Mucosa of descending colon (tissue), 3 donors: ENCODE data around the gene CLDN9. TPM values are rescaled to one million over a fixed set of nuclear protein-coding genes. Genes with fewer than 3 reads are reported as not detected.
A peak's percentile ranks its signal among the peaks of the same experiment; 100 is the strongest.

ENCODE experiments used
- ATAC-seq: fragments of 200-7000 bp; cut with Tn5 transposase; one replicate; pipeline ENCODE4 v1.9.1; 2020; ENCODE audit warnings: mild to moderate bottlenecking, moderate library complexity
- DNase-seq, 3 donors: peaks; one replicate each; pipeline ENCODE4 v3.0.0-alpha.2; 2020
- H3K36me3 ChIP-seq: fragments of 200-600 bp; one replicate; pipeline ENCODE4 v1.8.0; 2021; ENCODE audit warnings: low read depth, mild to moderate bottlenecking
- H3K4me1 ChIP-seq: fragments of 200-600 bp; one replicate; pipeline ENCODE4 v1.8.0; 2021; ENCODE audit warnings: low read depth, mild to moderate bottlenecking
- H3K4me3 ChIP-seq: fragments of 200-600 bp; one replicate; pipeline ENCODE4 v1.8.0; 2021; ENCODE audit warnings: mild to moderate bottlenecking
- H3K9me3 ChIP-seq: fragments of 200-600 bp; one replicate; pipeline ENCODE4 v1.8.0; 2021; ENCODE audit warnings: mild to moderate bottlenecking
- intact Hi-C, 2 donors: fragments of 100-400 bp; cut with DNase I in 1 of 2; cut with micrococcal nuclease in 1 of 2; formaldehyde crosslinking; loops; one replicate each; pipeline versions ENCODE4 v1.11.0 to v1.11.1; 2022; cut with DNase I, micrococcal nuclease
- total RNA-seq, 3 donors: library from RNA; stranded (reverse); fragmentation: NEBNext Ultra II Directional in 2 of 3; extraction: Animal tissue kit (Norgen Biotek cat#: 25700) in 2 of 3; gene quantifications; one replicate each; pipeline versions ENCODE4 v1.2.1 to v1.2.4, GENCODE V29; 2021 to 2023
- TF ChIP-seq, protein P1 (sequence below): fragments of 200-600 bp; IDR thresholded peaks from one replicate; pipeline ENCODE4 v1.8.0; 2022; ENCODE audit warnings: antibody characterized with exemption, mild to moderate bottlenecking
- donor health status: DM: no; HTN: no; CAD: no; lungs with moderate emphysema.
- donor health status: DM: no; HTN: no; CAD: no.
- donor health status: DM: no; HTN: yes; CAD: no.

The CLDN9 gene
- total RNA-seq, 3 donors from 2014 or later: 0.14 to 0.61 (median 0.47) TPM

DNA sequence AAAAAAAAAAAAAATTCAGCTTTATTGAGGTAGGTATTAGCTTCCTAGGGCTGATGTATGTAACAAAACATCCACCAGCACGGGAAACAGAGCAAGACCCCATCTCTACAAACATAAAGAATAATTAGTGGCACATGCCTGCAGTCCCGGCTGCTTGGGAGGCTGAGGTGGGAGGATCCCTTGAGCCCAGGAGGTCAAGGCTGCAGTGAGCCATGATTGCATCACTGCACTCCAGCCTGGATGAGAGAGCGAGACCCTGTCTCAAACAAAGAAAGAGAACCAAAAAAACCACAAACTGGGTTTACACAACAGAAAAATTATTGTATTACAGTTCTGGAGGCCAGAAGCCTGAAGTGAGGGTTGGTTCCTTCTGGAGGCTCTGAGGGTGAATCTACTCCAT lies 29.7 kb downstream of the CLDN9 start:
- TF ChIP-seq, protein P1, sequence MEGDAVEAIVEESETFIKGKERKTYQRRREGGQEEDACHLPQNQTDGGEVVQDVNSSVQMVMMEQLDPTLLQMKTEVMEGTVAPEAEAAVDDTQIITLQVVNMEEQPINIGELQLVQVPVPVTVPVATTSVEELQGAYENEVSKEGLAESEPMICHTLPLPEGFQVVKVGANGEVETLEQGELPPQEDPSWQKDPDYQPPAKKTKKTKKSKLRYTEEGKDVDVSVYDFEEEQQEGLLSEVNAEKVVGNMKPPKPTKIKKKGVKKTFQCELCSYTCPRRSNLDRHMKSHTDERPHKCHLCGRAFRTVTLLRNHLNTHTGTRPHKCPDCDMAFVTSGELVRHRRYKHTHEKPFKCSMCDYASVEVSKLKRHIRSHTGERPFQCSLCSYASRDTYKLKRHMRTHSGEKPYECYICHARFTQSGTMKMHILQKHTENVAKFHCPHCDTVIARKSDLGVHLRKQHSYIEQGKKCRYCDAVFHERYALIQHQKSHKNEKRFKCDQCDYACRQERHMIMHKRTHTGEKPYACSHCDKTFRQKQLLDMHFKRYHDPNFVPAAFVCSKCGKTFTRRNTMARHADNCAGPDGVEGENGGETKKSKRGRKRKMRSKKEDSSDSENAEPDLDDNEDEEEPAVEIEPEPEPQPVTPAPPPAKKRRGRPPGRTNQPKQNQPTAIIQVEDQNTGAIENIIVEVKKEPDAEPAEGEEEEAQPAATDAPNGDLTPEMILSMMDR: no peak
- Histone ChIP-seq H3K4me3 (no peak overlapping the region), H3K36me3 (no peaks in the 10 kb centered on the region), H3K4me1 (peaks cover 26% of the 10 kb centered on the region), H3K9me3 (no peaks in the 10 kb centered on the region)
- ATAC-seq (no peak), DNase-seq (no peak)
- intact Hi-C loops: no loop called here

DNA sequence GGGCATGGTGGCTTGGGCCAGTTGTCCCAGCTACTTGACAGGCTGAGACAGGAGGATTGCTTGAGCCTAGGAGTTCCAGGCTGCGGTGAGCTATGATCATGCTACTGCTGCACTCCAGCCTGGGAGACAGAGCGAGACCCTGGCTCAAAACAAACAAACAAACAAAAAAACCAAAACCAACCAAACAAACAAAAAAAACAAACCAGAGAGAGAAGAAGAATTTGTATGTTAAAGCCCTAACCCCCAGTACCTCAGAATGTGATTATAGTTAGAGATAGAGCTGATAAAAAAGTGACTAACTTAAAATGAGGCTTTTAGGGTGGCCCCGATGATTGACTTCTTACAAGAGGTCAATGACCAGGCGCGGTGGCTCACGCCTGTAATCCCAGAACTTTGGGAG lies 32.0 kb downstream of the CLDN9 start:
- intact Hi-C loops: no loop called here
- H3K4me3 ChIP-seq: no peak overlapping the region

DNA sequence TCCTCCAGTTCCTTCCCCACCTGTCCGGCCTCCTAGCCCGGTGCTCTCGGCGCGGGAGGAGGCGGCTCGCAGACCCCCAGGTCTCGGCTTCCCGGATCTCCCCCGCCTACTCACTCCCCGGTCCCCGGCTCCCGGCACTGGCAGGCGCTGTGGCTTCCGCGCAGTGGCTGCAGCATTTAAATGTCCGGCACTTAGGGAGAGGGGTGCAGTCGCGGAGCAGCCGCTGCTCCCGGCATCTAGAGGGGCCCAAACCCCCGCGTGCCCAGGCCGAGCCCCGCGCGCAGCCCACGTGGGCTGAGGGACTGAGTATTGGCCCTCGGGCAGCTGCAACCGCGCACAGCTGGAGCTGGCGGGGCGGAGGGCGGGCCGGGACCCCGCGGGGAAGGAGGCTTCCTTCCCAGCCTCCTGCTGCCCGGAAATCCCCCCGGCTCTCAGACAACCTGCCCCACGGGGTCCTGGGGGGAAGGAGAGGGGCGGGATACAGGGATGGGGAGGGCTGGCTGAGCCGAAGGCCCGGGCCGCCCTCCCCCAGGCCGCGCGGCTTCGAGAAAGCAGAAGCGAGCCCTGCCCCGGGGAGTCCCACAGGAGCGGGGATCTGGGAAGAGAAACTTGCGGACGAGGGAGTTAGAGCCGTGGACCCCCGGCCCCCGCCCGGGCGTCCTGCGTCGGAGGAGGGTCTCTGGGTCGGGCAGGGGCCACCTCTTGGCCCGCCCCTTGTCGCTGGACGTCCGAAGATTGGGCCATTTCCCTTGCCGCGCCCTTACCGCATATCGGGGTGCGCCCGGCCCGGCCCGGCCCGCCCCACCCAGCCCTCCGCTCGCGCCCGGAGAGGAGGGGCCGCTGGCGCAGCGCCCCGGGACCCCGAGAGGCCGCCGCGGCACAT lies 33.3 kb downstream of the CLDN9 start, which contains the start of gene MMP25:
Gene MMP25, plus strand, starts transcription at position 804 of the 883 bp plus-strand sequence. CDS start 357 bp downstream, outside the sequence.
- TF ChIP-seq, protein P1: no peak
- Histone ChIP-seq H3K36me3 (no peaks in the 10 kb centered on the region), H3K9me3 (no peaks in the 10 kb centered on the region), H3K4me3 (no peak within 1 kb of the TSS), H3K4me1 (peaks cover 19% of the 10 kb centered on the region)
- peak; percentile 64 for ATAC-seq
- intact Hi-C loops: no loop called here
- DNase-seq: no peak

More for the DNA sequence above, 32.0 kb downstream of the CLDN9 start:
- Histone ChIP-seq H3K9me3 (no peaks in the 10 kb centered on the region), H3K36me3 (no peaks in the 10 kb centered on the region), H3K4me1 (peaks cover 19% of the 10 kb centered on the region)
- DNase-seq (no peak), ATAC-seq (no peak)
- TF ChIP-seq, protein P1: no peak

DNA sequence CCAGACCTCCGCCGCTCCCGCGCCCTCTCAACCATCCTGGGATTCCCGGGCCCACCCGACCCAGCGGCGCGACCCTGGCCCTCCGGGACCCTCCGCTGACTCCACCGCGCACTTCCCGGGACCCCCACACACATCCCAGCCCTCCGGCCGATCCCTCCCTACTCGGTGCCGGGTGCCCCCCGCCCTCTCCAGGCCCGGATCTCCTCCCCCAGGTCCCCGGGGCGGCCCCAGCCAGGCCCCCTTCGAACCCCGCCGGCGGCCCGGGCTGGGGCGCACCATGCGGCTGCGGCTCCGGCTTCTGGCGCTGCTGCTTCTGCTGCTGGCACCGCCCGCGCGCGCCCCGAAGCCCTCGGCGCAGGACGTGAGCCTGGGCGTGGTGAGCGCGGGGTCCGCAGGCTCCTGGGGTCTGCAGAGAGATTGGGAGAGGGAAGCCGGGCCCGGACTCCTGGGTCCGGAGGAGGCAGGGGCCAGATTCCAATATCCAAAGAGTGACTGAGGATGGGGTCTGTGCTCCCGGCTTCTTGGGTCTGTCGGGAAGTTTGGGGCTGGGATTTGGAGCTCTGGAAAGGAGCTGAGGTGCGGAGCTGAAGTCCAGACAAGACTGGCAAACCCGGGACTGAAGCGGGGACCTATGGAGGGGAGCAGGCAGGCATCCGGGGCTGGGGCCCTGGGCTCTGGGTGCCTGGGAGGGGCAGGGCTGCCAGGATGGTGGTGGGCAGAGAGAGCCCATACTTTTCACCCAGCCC lies 34.1 kb downstream of the CLDN9 start:
- Histone ChIP-seq H3K9me3 (no peaks in the 10 kb centered on the region), H3K36me3 (no peaks in the 10 kb centered on the region), H3K4me1 (peaks cover 19% of the 10 kb centered on the region), H3K4me3 (no peak overlapping the region)
- DNase-seq (no peak), ATAC-seq (peak; percentile 35)
- intact Hi-C loops: no loop called here
- TF ChIP-seq, protein P1: no peak

DNA sequence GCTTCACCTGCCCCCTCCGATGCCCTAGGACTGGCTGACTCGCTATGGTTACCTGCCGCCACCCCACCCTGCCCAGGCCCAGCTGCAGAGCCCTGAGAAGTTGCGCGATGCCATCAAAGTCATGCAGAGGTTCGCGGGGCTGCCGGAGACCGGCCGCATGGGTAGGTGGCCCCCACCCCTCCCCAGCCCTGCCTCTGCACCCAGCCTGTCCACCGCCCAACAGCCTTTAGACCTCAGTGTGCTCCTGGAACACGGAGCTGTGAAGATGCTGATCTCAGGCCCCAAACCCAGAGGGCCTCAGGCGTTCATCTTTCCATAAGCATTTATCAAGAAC lies 34.6 kb downstream of the CLDN9 start:
- no peak overlapping the region for H3K4me3 ChIP-seq
- no peak for ATAC-seq

More for the DNA sequence above, 34.6 kb downstream of the CLDN9 start:
- Histone ChIP-seq H3K4me1 (peaks cover 19% of the 10 kb centered on the region), H3K36me3 (no peaks in the 10 kb centered on the region), H3K9me3 (no peaks in the 10 kb centered on the region)
- TF ChIP-seq, protein P1: no peak
- intact Hi-C loops: no loop called here
- no peak for DNase-seq
